Psoas muscle (tissue), 8 donors: ENCODE results near the gene DNAJC11. TPM values are rescaled to one million over a fixed set of nuclear protein-coding genes. Genes with fewer than 3 reads are reported as not detected.

Experiments
- ATAC-seq, 4 donors: fragments of 200-7000 bp; cut with Tn5 transposase; one replicate each; pipeline ENCODE4 v1.9.1; 2020; ENCODE audit warnings: moderate library complexity in 3 of 4, mild to moderate bottlenecking in 2 of 4
- DNase-seq, 2 donors: peaks; one replicate each; pipeline ENCODE4 v3.0.0-alpha.2; 2020
- H3K27ac ChIP-seq: fragments of 200-600 bp; one replicate; pipeline ENCODE4 v1.8.0; 2022
- H3K27me3 ChIP-seq, 3 donors: fragments of 200-600 bp in 1 of 3; one replicate each; pipeline versions ENCODE4 v1.6.1 to v1.8.0; 2013 to 2022; ENCODE audit warnings: low read length in 2 of 3, mild to moderate bottlenecking in 2 of 3, moderate library complexity in 1 of 3; ENCODE audit not compliant: insufficient read depth in 3 of 3
- H3K36me3 ChIP-seq, 2 donors: fragments of 200-600 bp in 1 of 2; one replicate each; pipeline versions ENCODE4 v1.6.1 to v1.8.0; 2013 to 2022; ENCODE audit warnings: low read depth in 1 of 2, mild to moderate bottlenecking in 1 of 2, moderate library complexity in 1 of 2; ENCODE audit not compliant: insufficient read depth in 1 of 2
- H3K4me1 ChIP-seq: fragments of 200-600 bp; one replicate; pipeline ENCODE4 v1.8.0; 2022
- H3K4me3 ChIP-seq: fragments of 200-600 bp; one replicate; pipeline ENCODE4 v1.8.0; 2022; ENCODE audit warnings: mild to moderate bottlenecking
- H3K9me3 ChIP-seq: fragments of 200-600 bp; one replicate; pipeline ENCODE4 v1.8.0; 2022
- WGBS, 3 donors: extraction: QIAGEN DNeasy Blood & Tissue Kit; methylation state at CpG; one replicate each; pipeline versions ENCODE4 v1.1.6 to v1.1.7; 2013; 5-methylcytosine and 5-hydroxymethylcytosine counted together
- intact Hi-C, 2 donors: fragments of 100-400 bp; cut with DNase I; formaldehyde crosslinking; loops; one replicate each; pipeline versions ENCODE4 v1.11.0 to v1.14.2; 2022
- polyA plus RNA-seq, 3 donors: library from polyadenylated mRNA; stranded (reverse); fragments of 200-250 nt; gene quantifications; one replicate each; pipeline ENCODE4 v1.2.3, GENCODE V29; 2013
- total RNA-seq, 4 donors: library from RNA; stranded (reverse); fragmentation: NEBNext Ultra II Directional in 2 of 4; extraction: Animal tissue kit (Norgen Biotek cat#: 25700) in 2 of 4; gene quantifications; one replicate each; pipeline versions ENCODE4 v1.2.1 to v1.2.4, GENCODE V29; 2021 to 2023
- TF ChIP-seq, protein P1 (sequence below): fragments of 200-600 bp; IDR thresholded peaks from one replicate; pipeline ENCODE4 v1.8.0; 2022; ENCODE audit warnings: antibody characterized with exemption
- donor health status: healthy with polysubstance abuse.
- donor health status: DM: no; HTN: no; CAD: no; lungs with moderate emphysema.
- donor health status: Bipolar disorder and iron deficiency.
- donor health status: healthy.
- donor health status: DM: yes; HTN: yes; CAD: no.
- donor health status: DM: no; HTN: no; CAD: no.
- donor health status: DM: no; HTN: no; CAD: no.
- donor health status: DM: yes; HTN: yes; CAD: no.

Gene DNAJC11
- total and polyA plus RNA-seq, 7 donors = 28.2 to 65.4 (median 55.7) TPM

GRCh38 chr1:6726253-6726652 is 24.6 kb upstream of the DNAJC11 start:
- no peak overlapping the region for H3K27ac ChIP-seq
- H3K27me3 ChIP-seq = no peaks in the 10 kb centered on the region
- 91 to 96% (median 92%) methylated on average over 6 to 7 of the region's 7 CpGs for WGBS, 3 donors
- intact Hi-C loops = no loop called here
- ATAC-seq (no peak), DNase-seq (no peak)
- peaks cover 3% of the 10 kb centered on the region for H3K4me1 ChIP-seq
- H3K9me3 ChIP-seq = no peaks in the 10 kb centered on the region
- TF ChIP-seq, protein P1, sequence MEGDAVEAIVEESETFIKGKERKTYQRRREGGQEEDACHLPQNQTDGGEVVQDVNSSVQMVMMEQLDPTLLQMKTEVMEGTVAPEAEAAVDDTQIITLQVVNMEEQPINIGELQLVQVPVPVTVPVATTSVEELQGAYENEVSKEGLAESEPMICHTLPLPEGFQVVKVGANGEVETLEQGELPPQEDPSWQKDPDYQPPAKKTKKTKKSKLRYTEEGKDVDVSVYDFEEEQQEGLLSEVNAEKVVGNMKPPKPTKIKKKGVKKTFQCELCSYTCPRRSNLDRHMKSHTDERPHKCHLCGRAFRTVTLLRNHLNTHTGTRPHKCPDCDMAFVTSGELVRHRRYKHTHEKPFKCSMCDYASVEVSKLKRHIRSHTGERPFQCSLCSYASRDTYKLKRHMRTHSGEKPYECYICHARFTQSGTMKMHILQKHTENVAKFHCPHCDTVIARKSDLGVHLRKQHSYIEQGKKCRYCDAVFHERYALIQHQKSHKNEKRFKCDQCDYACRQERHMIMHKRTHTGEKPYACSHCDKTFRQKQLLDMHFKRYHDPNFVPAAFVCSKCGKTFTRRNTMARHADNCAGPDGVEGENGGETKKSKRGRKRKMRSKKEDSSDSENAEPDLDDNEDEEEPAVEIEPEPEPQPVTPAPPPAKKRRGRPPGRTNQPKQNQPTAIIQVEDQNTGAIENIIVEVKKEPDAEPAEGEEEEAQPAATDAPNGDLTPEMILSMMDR = no peak
- no peaks in the 10 kb centered on the region for H3K36me3 ChIP-seq
- H3K4me3 ChIP-seq = no peak overlapping the region

DNA sequence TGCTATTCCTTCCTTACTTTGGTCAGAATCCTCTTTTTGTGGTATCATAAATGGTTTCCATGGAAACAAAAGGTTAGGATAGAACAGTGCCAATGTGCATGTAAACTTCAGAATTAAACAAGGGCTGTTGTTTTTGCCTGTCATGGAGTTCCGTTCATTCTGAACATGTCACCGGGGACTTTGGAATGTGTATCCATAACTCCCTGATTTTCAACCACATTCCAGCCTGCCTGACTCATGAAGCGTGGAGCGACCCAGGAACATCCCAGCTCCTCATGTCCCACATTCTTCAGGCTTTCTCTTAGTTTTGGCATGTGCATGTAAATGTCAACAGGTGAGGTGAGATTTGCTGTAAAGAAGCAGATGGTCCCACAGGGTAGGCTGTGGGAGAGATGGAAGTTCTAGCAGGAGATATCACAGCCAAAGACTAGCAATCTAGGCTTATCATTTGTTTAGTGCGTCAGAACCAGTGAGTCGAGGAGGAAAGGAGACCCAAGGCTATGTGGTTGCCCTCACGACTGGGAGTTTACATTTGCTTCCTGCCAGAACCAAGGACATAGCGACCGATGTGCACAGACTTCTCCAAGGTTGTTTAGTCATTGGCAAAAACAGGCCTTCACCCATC is 23.0 kb upstream of the DNAJC11 start:
- Histone ChIP-seq H3K36me3 (no peaks in the 10 kb centered on the region), H3K9me3 (no peaks in the 10 kb centered on the region), H3K4me1 (peaks cover 3% of the 10 kb centered on the region), H3K27me3 (no peaks in the 10 kb centered on the region), H3K27ac (no peak overlapping the region), H3K4me3 (no peak overlapping the region)
- intact Hi-C loops = loop anchor here in 1 of 2 donors (5.0 kb wide), 3 partner anchors 163 to 493 kb away; no protein-coding TSS in a partner anchor
- DNase-seq (no peak), ATAC-seq (no peak)
- TF ChIP-seq, protein P1 = no peak
- WGBS, 3 donors = 54 to 58% (median 57%) methylated on average over 9 of the region's 9 CpGs

DNA sequence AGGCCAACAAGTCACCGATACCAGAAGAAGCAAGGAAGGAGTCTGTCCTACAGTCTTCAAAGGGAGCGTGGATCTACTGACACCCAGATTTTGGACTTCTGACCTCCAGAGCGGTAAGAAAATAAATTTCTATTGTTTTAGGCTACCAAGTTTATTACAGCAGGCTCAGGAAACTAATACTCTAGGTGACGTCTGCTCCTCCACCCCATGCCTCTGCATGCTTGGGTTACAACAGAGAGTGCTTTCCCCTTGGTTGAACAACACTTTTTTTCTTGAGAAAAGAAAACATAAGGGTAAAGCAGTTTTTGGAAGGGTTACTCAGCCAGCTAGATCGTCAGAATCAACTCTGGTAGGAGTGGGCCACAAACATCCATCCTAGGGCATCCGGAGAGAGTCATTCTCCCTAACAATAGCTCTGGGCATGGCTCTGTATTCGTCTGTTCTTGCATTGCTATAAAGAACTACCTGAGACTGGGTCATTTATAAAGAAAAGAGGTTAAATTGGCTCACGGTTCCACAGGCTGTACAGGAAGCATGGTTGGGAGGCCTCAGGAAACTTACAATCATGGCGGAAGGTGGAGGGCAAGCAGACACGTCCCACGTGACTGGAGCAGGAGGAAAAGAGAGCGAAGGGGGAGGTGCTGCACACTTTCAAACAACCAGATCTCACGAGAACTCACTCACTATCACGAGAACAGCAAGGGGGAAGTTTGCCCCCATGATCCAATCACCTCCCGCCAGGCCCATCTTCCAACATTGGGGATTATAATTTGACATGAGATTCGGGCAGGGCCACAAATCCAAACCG is 22.2 kb upstream of the DNAJC11 start:
- H3K4me3 ChIP-seq = no peak overlapping the region
- H3K9me3 ChIP-seq = no peaks in the 10 kb centered on the region
- intact Hi-C loops = loop anchor here in 1 of 2 donors (5.0 kb wide), 3 partner anchors 163 to 493 kb away; no protein-coding TSS in a partner anchor
- no peaks in the 10 kb centered on the region for H3K36me3 ChIP-seq
- no peaks in the 10 kb centered on the region for H3K27me3 ChIP-seq
- no peak for ATAC-seq
- peaks cover 3% of the 10 kb centered on the region for H3K4me1 ChIP-seq
- 67 to 68% (median 67%) methylated on average over 17 of the region's 17 CpGs for WGBS, 3 donors
- TF ChIP-seq, protein P1 = no peak
- DNase-seq = no peak
- H3K27ac ChIP-seq = no peak overlapping the region

- Histone ChIP-seq H3K4me1 (no peaks in the 10 kb centered on the region), H3K27me3 (peaks cover 0 to 4% (median 3%) of the 10 kb centered on the region in 3 donors), H3K4me3 (no peak overlapping the region), H3K27ac (no peak overlapping the region), H3K9me3 (peaks cover 7% of the 10 kb centered on the region), H3K36me3 (no peaks in the 10 kb centered on the region)
- intact Hi-C loops = no loop called here
- TF ChIP-seq, protein P1 = no peak
- ATAC-seq = no peak
- 65 to 79% (median 78%) methylated on average over 1 of the region's 1 CpG for WGBS, 3 donors
- DNase-seq = no peak
Measured at GRCh38 chr1:6711174-6711573, 9.6 kb upstream of the DNAJC11 start.
